ENCODE measurements around the gene LMX1A.

- TF ChIP-seq MAX (IDR thresholded peaks at IDR 0.05): no peak
- TF ChIP-seq YY1 (IDR thresholded peaks at IDR 0.05; ENCODE audit: low read depth): no peak
- TF ChIP-seq, protein P1, sequence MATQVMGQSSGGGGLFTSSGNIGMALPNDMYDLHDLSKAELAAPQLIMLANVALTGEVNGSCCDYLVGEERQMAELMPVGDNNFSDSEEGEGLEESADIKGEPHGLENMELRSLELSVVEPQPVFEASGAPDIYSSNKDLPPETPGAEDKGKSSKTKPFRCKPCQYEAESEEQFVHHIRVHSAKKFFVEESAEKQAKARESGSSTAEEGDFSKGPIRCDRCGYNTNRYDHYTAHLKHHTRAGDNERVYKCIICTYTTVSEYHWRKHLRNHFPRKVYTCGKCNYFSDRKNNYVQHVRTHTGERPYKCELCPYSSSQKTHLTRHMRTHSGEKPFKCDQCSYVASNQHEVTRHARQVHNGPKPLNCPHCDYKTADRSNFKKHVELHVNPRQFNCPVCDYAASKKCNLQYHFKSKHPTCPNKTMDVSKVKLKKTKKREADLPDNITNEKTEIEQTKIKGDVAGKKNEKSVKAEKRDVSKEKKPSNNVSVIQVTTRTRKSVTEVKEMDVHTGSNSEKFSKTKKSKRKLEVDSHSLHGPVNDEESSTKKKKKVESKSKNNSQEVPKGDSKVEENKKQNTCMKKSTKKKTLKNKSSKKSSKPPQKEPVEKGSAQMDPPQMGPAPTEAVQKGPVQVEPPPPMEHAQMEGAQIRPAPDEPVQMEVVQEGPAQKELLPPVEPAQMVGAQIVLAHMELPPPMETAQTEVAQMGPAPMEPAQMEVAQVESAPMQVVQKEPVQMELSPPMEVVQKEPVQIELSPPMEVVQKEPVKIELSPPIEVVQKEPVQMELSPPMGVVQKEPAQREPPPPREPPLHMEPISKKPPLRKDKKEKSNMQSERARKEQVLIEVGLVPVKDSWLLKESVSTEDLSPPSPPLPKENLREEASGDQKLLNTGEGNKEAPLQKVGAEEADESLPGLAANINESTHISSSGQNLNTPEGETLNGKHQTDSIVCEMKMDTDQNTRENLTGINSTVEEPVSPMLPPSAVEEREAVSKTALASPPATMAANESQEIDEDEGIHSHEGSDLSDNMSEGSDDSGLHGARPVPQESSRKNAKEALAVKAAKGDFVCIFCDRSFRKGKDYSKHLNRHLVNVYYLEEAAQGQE (IDR thresholded peaks at IDR 0.05; ENCODE audit: low read depth): no peak
Observed at GRCh38 chr1:165344198-165344597, 12.3 kb downstream of the LMX1A start.
